Dermis lymphatic vessel endothelial cell (primary cell): ENCODE data around the gene B3GNT4. TPM values are rescaled to one million over a fixed set of nuclear protein-coding genes. Genes with fewer than 3 reads are reported as not detected.

Experiments
- total RNA-seq: library from RNA; depleted of rRNA; stranded (reverse); fragments of >200 nt; gene quantifications from 2 replicates; pipeline ENCODE4 v1.2.1, GENCODE V29; 2014

The B3GNT4 gene
- total RNA-seq: under 0.01 and 0.17 TPM in 2 replicates

DNA sequence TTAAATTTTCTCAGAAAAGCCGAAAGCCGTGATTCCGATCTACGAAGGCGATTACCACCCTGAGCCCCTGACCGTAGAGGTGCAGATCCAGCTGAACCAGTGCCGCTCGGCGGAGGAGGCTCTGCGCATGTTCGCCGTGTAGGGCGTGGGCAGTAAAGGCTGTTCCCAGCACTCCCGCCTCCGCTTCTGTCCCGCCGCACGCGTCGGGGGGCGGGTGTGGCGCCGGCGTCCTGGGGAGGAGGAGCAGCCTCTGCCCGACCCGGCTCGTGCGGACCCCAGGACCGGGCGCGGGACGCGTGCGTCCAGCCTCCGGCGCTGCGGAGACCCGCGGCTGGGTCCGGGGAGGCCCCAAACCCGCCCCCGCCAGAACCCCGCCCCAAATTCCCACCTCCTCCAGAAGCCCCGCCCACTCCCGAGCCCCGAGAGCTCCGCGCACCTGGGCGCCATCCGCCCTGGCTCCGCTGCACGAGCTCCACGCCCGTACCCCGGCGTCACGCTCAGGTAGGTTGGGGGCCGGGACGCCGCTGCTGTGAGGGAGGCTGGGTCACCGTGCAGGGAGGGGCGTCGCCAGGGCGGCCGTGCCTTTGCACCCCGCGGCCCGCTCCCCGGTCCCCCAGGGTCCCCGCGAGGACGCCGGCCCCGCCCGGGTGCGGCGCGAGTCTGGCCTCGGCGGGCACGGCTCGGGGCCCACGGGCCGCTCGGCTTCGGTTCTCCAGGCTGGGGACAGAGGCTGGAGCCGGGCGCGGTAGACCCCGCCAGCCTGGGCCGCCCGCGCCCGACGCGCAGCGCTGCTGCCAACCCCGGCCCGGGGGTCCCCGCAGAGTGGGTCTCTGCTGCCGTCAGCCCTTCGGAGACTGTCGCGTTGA is at the start of gene B3GNT4:
B3GNT4 (plus strand) TSS at position 409 of the 866 bp plus-strand sequence. CDS start 910 bp downstream, outside the sequence.

DNA sequence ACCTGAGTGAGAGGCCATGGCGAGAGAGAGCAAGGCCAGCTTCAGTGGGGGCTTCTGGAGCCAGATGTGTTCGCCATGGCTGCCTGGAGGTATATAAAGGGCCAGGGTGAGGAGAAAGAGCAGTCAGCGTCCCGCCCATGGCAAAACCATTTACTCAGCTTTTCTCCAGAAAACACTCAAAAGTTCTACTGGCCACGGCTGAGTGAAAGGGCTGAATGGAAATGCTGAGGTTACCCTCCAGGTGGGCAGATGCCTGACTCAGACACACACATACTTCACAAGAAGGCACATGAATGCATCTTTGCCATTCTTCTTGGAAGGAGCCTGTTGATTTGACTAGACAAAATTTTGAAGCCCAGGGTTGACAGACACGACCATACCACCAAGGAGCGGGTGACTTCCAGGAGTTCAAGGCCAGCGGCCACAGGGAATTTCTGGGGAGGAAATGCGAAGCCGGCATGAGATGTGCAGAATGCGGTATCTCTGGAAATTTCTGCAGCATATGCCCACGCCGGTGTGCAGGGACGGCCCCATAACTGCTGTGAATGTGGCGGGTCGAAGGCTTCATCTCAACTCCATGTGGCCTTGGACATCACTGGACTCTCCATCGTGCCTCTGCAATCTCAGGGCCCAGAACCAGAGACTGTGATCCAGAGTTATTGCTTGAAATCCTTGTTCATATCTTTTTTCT is 29.2 kb upstream of the B3GNT4 start, which contains the start of gene IL31:
IL31 (minus strand) TSS at position 67 of the 691 bp plus-strand sequence; CDS start at position 18, 49 bp downstream.

DNA sequence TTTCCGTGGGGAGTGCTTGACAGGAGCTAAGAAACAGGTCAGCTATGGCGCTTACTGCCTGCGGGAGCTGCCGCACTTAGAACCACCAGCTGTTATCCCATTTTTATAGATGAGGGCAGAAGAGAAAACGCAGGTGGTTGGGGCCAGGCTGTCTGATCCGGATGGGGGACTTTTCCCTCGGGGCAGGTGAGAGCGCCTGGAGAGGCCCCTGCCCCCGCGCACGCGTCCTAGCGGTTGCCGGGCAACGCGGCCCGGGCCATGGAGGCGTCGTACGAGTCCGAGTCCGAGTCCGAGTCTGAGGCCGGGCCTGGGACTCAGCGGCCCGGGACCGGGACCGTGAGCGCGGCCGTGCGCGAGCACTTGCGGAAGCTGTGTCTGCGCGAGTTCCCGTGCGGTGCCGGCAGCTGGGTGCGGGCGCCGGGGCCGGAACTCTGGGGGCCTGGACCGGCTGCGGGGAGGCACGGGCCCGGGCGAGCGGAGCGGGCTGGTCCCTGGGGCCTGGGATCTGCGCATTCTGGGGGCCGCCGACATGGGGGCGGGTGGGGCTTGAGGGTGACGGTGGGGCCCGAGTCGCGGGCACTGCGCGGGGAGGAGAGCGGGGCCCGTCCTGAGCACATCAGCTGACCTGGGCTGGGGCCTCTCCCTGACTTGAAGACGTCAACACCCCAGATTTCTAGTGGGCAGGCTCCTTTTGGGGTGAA is 20.5 kb upstream of the B3GNT4 start, which contains the start of gene LRRC43:
LRRC43 (plus strand) TSS at position 237 of the 701 bp plus-strand sequence; CDS start at position 259, 22 bp downstream.

DNA sequence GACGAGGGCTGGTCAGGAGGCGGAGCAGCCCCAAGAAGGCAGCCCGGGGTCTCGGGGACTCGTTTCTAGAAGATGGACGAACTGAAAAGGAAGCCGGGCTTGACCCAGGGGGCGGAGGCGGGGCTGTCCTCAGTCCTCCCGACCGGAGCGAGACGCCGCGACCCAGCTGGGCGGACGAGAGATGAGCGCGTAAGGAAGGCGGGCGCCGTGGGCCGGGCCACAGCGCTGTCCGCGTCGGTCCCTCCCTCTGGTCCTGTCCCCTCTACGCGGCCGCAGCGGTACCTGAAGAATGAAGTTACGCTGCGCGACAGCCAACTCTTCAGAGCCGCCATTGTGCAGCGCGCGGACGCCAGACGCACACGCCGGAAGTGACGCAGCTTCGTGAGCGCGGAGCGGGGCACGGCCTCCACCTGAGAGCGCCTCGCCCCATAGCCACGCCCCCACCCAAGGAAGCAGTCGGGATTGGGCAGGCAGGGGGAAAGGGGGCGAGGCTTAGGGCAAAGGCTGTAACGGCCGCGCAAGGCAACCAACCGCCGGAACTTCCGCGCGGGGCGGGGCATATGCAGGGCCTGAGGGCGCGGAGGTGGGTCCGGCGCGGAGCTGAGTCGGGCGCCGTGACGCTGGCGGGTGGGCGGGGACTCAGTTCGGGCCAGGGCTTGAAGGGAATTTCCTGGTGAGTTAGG is 22.3 kb downstream of the B3GNT4 start, which contains the start of gene DIABLO:
DIABLO (minus strand) TSS at position 370 of the 683 bp plus-strand sequence; CDS start at position 332, 38 bp downstream.

Other genes starting within 250 kb of the B3GNT4 start
- gene BCL7A, start 181.8 kb upstream of the B3GNT4 start, total RNA-seq: 6.6 and 8.4 TPM in 2 replicates
- 19.1 and 31.8 TPM in 2 replicates for gene MLXIP, start 125.0 kb upstream of the B3GNT4 start, total RNA-seq
- not detected in 2 replicates for gene IL31, start 29.5 kb upstream of the B3GNT4 start, total RNA-seq
- gene LRRC43, start 20.6 kb upstream of the B3GNT4 start, total RNA-seq: 0.26 and 0.98 TPM in 2 replicates
- 50.8 and 61.5 TPM in 2 replicates for gene DIABLO, start 22.3 kb downstream of the B3GNT4 start, total RNA-seq
- 16.9 and 19.1 TPM in 2 replicates for gene VPS33A, start 62.8 kb downstream of the B3GNT4 start, total RNA-seq
- gene CLIP1, start 219.0 kb downstream of the B3GNT4 start, total RNA-seq: 23.6 and 28.7 TPM in 2 replicates